Hematopoietic multipotent progenitor cell treated with erythropoietin and hydrocortisone succinate and interleukin-3 and kit ligand, for 4 days (in vitro differentiated cells): Measurements from ENCODE around the gene STARD10.
A peak's percentile ranks its signal among the peaks of the same experiment; 100 is the strongest.
"Not testable (repeated sequence)": the region's sequence is repeated elsewhere in the genome, so short reads cannot be mapped to it uniquely, and the experiment has no call there.

Source experiments
- DNase-seq: peaks from one replicate; pipeline ENCODE4 v3.0.0-alpha.2; 2015

Gene STARD10

DNA sequence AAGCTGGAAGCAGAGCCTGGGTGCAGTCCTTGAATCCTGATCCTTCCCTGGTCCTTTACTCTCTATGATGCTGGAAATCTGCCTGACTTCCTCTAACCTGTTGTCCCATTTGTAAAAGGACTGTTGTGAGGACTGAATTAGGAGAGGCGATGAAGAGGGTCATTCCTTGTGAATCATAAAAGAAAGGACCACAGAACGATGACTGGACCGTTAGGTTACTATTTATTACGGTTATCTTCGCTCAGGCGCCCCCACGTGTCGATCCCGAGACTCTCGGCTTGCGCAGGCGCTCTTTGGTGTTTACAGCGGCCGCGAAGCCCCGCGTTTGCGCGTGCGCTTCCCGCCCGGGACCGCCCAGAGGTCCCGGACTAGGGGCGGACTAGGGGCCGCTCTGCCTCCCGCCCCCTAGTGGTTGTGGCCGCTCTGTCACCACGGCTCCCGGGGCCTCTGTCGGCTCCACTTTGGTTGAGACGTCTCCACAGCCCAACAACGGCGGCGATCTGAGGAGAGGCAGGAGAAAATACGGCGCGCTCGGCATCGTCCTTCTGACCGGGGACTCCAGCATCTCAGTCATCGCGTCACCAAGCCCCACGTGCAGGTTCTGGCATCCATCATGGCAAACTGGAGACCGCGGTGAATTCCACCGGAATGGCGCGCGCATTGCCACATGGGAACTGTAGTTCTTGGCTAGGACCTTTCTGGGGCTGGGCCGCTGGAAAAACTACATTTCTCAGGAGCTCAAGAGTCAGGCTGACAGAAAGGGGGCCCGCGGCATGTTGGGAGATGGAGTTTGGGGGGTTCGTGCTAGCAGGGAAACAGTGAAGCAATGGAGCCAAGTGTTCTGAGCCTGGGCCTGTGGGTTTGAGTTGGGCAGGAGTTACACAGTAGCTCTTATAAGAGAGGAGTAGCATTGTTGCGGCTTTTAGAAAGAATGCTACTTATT lies at the start of gene STARD10:
Gene STARD10 (minus strand): TSS at position 623 of the 943 bp plus-strand sequence. CDS start 12,866 bp downstream, outside the sequence.
- DNase-seq: peak; percentile 98

GRCh38 chr11:72842653-72843330 lies 48.9 kb upstream of the STARD10 start:
- DNase-seq: no peak

DNA sequence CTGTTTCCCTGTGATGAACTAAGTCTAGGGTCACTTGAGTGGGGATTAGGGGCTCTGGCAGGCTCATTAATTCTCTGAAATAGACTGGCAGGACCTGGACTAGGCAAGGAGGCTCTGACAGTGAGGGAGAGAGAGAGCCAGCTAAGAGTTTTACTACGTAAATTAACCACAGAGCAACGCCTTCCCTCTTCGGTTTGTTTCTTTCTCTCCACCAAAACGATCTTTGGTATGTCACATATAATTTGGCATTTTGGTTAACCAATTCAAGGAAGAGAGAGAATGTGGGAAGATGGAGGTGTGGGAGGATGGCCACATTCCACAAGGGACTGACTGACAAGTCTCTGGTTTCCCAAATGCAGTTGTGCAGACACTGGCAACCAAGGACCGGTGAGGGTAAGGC lies 48.3 kb upstream of the STARD10 start:
- DNase-seq: no peak

GRCh38 chr11:72841397-72841796 lies 47.5 kb upstream of the STARD10 start:
- no peak for DNase-seq

- DNase-seq: no peak
These were observed 46.9 kb upstream of the STARD10 start for GRCh38 chr11:72840780-72841179.

DNA sequence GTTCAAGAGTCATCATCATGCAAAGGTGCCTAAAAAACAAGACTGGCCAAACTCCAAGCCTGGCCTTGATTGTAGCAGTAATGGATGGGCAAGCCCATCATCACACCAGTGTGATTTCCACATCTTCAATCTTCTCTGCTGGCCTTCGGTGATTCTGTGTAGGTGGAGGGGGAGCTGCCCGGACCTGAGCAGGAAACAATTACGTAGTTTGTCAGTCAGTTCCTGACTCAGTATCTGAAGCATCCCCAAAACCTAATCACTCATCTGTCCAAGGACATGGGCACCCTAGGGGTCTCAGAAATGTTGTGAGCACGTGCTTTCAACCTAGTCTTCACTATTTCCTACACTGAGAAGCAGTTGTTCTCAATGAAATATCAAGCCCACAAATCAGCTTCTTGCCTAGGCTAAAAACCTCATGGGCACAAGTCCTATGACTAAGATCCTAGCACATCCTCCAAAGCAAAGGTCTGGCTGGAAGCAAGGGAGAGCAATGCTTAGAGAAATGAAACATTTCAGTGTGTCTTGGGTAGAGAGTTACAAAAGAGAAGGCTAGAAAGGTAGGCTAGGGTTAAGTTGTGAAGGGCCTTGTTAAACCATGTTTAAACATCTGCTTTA lies 45.0 kb upstream of the STARD10 start:
- DNase-seq: no peak

GRCh38 chr11:72836111-72836510 lies 42.3 kb upstream of the STARD10 start:
- DNase-seq: no peak

- no peak for DNase-seq
These were observed 41.1 kb upstream of the STARD10 start for GRCh38 chr11:72834905-72835304.

- DNase-seq: no peak
These were observed 40.1 kb upstream of the STARD10 start for GRCh38 chr11:72833811-72834493.

GRCh38 chr11:72833083-72833733 lies 39.4 kb upstream of the STARD10 start:
- DNase-seq: no peak

DNA sequence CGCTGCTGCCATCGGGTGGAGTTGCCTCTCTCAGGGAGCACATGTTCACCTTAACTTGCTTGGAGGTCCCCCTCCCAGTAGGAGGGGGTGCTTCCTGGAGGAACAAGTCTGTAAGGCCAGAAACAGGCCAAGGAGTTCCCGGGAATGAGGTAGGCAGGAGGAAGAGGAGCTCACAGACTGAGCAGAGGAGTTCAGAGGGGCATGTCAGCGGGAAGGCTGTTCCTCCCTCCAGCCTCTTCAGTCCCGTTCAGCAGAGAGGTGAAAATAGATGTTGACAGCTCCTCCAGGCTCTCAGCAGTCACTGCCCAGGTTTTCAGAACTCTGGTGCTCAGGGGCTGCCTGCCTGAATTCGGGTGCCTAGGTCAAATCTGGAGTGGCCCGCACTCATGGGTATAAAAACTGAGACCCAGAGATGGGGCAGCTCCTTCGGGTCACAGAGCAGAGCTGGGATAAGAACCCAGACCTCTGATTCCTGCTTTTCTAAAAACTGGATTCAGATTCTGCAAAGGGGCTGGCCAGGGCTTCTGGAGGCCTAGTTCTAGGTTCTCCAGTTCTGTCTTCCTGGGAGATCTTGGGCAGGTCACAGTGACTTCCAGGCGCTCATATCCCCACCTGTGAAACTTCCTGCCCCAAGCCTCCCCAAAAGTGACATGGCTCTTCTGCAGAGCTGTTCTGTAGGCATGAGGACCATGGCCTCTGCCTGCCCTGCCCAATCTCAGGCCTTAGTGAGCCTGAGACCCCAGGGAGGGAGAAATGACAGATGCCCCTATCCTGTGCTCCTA lies 38.6 kb upstream of the STARD10 start:
- DNase-seq: no peak

GRCh38 chr11:72831521-72832300 lies 37.9 kb upstream of the STARD10 start:
- DNase-seq: peak; percentile 90

- no peak for DNase-seq
These were observed 36.2 kb upstream of the STARD10 start for GRCh38 chr11:72829884-72830533.

GRCh38 chr11:72829178-72829577 lies 35.3 kb upstream of the STARD10 start:
- DNase-seq: no peak

DNA sequence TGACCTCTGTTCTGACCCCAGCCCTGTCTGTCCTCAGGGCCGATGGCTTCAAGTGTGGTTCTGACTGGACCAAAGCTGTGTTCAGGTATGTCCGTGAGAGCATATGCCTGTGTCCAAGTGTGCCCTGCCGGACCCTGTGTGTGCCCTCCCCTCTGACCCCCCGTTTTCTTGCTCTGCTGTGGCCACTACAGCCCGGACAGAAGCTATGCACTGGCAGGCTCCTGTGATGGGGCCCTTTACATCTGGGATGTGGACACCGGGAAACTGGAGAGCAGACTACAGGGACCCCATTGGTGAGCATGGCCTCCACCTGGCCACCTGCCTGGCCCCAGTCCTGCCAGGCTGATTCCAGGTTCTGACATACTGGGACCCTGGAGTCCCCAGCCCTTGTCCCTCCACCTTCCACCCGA lies 34.9 kb upstream of the STARD10 start:
- no peak for DNase-seq

- no peak for DNase-seq
These were observed 34.3 kb upstream of the STARD10 start for GRCh38 chr11:72828081-72828567.

DNA sequence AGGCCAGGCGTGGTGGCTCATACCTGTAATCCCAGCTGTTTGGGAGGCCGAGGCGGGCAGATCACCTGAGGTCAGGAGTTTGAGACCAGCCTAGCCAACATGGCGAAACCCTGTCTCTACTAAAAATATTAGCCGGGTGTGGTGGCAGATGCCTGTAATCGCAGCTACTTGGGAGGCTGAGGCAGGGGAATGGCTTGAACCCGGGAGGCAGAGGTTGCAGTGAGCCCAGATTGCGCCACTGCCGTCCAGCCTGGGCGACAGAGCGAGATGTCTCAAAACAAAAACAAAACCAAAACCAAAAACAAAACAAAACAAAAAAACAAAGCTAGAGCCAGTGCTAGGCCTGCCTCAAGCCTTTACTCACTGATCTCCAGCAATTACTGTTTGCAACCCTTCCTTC lies 33.8 kb upstream of the STARD10 start:
- not testable (repeated sequence) for DNase-seq

- DNase-seq: no peak
These were observed 33.2 kb upstream of the STARD10 start for GRCh38 chr11:72826942-72827480.

DNA sequence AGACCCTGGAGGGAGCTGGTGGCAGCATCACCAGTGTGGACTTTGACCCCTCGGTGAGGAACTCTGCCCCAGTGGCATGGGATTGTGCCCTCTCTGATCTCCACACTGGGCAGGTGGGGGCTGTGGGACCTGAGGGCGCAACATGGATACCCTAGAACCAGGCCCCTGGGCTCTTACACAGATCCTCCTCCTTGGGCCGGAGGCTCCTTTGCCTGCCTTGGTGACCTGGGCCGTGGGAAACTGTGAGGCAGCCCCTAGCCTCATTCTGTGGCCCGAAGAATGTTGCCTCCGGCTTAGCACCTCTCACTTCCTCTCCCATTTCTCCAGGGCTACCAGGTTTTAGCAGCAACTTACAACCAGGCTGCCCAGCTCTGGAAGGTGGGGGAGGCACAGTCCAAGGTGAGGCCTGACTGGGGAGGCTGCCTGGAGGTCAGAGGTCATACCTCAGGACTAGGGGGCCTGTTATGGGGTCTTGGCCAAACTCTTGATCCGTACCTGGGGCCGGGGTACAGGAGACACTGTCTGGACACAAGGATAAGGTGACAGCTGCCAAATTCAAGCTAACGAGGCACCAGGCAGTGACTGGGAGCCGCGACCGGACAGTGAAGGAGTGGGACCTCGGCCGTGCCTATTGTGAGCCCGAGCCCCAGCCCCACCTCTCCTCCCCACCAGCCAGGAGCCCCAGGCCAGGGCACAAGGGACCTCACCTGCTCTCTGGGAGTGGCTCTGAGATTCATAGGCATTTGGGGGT lies 32.5 kb upstream of the STARD10 start:
- DNase-seq: no peak
